Measurements from ENCODE around the gene CHAF1A. TPM values are rescaled to one million over a fixed set of nuclear protein-coding genes. Genes with fewer than 3 reads are reported as not detected.

Gene CHAF1A
- total RNA-seq, 3 donors from 2014 or later = 17.3 to 24.9 (median 18.1) TPM

GRCh38 chr19:4487572-4487971 is 85.1 kb downstream of the CHAF1A start:
- peaks cover 4% of the 10 kb centered on the region for H3K36me3 ChIP-seq (ENCODE audit: low read depth)
- no peaks in the 10 kb centered on the region for H3K4me1 ChIP-seq (ENCODE audit: low read depth)
- DNase-seq (no peak), ATAC-seq (no peak)
- no peak for TF ChIP-seq CTCF (IDR thresholded peaks at IDR 0.05)
- no peak overlapping the region for H3K4me3 ChIP-seq
- H3K9me3 ChIP-seq = no peaks in the 10 kb centered on the region
- intact Hi-C loops (cut with DNase I, micrococcal nuclease) = no loop called here

- Histone ChIP-seq H3K4me1 (ENCODE audit: low read depth) (no peaks in the 10 kb centered on the region), H3K4me3 (no peak overlapping the region), H3K36me3 (ENCODE audit: low read depth) (peaks cover 4% of the 10 kb centered on the region), H3K9me3 (no peaks in the 10 kb centered on the region)
- DNase-seq (no peak), ATAC-seq (no peak)
- intact Hi-C loops (cut with DNase I, micrococcal nuclease) = no loop called here
- no peak for TF ChIP-seq CTCF (IDR thresholded peaks at IDR 0.05)
Measured at GRCh38 chr19:4488496-4488895, 86.1 kb downstream of the CHAF1A start.

GRCh38 chr19:4491446-4491845 is 89.0 kb downstream of the CHAF1A start:
- Histone ChIP-seq H3K36me3 (ENCODE audit: low read depth) (peaks cover 19% of the 10 kb centered on the region), H3K4me3 (no peak overlapping the region), H3K9me3 (no peaks in the 10 kb centered on the region), H3K4me1 (ENCODE audit: low read depth) (no peaks in the 10 kb centered on the region)
- no peak for TF ChIP-seq CTCF (IDR thresholded peaks at IDR 0.05)
- intact Hi-C loops (cut with DNase I, micrococcal nuclease) = no loop called here
- DNase-seq (no peak), ATAC-seq (no peak)

- no peak for TF ChIP-seq CTCF (IDR thresholded peaks at IDR 0.05)
- H3K9me3 ChIP-seq = no peaks in the 10 kb centered on the region
- H3K4me1 ChIP-seq (ENCODE audit: low read depth) = no peaks in the 10 kb centered on the region
- no peak for ATAC-seq
- DNase-seq = no peak
- H3K4me3 ChIP-seq = no peak overlapping the region
- intact Hi-C loops (cut with DNase I, micrococcal nuclease) = no loop called here
- H3K36me3 ChIP-seq (ENCODE audit: low read depth) = peaks cover 19% of the 10 kb centered on the region
Measured at GRCh38 chr19:4492337-4493103, 90.1 kb downstream of the CHAF1A start.

Small RNAs within 50 kb of the gene (microRNA-seq; reads per million reads assigned to microRNA genes)
- 0.93 reads per million for gene MIR4746

Other genes with a start within 250 kb of the CHAF1A start
- gene CREB3L3, start 249.0 kb upstream of the CHAF1A start, total RNA-seq = 1 to 10 TPM; 2.4 to 5.1 (median 3.4) TPM
- 100 to 1,000 TPM in 2 of 3 donors, 10 to 100 TPM in 1; 60.9 to 138 (median 118) TPM for gene SIRT6, start 220.1 kb upstream of the CHAF1A start, total RNA-seq
- gene ANKRD24, start 220.0 kb upstream of the CHAF1A start, total RNA-seq = 1 to 10 TPM in 2 of 3 donors, under 1 TPM in 1; 0.95 to 2.7 (median 1.3) TPM
- 1 to 10 TPM; 1.1 to 5.4 (median 3.6) TPM for gene EBI3, start 173.1 kb upstream of the CHAF1A start, total RNA-seq
- gene YJU2, start 155.6 kb upstream of the CHAF1A start, total RNA-seq = 10 to 100 TPM; 16.7 to 22.2 (median 20.0) TPM
- 10 to 100 TPM in 2 of 3 donors, 1 to 10 TPM in 1; 4.6 to 27.8 (median 21.0) TPM for gene SHD, start 123.4 kb upstream of the CHAF1A start, total RNA-seq
- 1 to 10 TPM in 2 of 3 donors, under 1 TPM in 1; 0.46 to 1.3 (median 1.2) TPM for gene TMIGD2, start 100.3 kb upstream of the CHAF1A start, total RNA-seq
- gene FSD1, start 98.0 kb upstream of the CHAF1A start, total RNA-seq = 1 to 10 TPM in 1 of 3 donors, under 1 TPM in 2; 0.64 to 2.0 (median 0.84) TPM
- gene STAP2, start 63.8 kb upstream of the CHAF1A start, total RNA-seq = 100 to 1,000 TPM in 2 of 3 donors, 10 to 100 TPM in 1; 91.4 to 330 (median 183) TPM
- 10 to 100 TPM; 43.8 to 82.8 (median 49.0) TPM for gene MPND, start 59.1 kb upstream of the CHAF1A start, total RNA-seq
- 10 to 100 TPM; 31.7 to 54.9 (median 47.5) TPM for gene SH3GL1, start 2.1 kb upstream of the CHAF1A start, total RNA-seq
- gene UBXN6, start 55.2 kb downstream of the CHAF1A start, total RNA-seq = 100 to 1,000 TPM in 1 of 3 donors, 10 to 100 TPM in 2; 79.1 to 104 (median 96.3) TPM
- 10 to 100 TPM; 35.6 to 49.2 (median 39.0) TPM for gene HDGFL2, start 69.7 kb downstream of the CHAF1A start, total RNA-seq
- gene PLIN4, start 115.8 kb downstream of the CHAF1A start, total RNA-seq = 10 to 100 TPM in 1 of 3 donors, 1 to 10 TPM in 2; 2.8 to 90.0 (median 3.4) TPM
- gene PLIN5, start 132.6 kb downstream of the CHAF1A start, total RNA-seq = 1 to 10 TPM; 3.2 to 6.7 (median 4.5) TPM
- gene LRG1, start 137.4 kb downstream of the CHAF1A start, total RNA-seq = 10 to 100 TPM in 2 of 3 donors, 1 to 10 TPM in 1; 7.9 to 25.0 (median 22.8) TPM
- gene SEMA6B, start 157.0 kb downstream of the CHAF1A start, total RNA-seq = 1 to 10 TPM; 2.5 to 8.4 (median 5.9) TPM
- 10 to 100 TPM in 2 of 3 donors, 1 to 10 TPM in 1; 5.1 to 47.6 (median 10.7) TPM for gene TNFAIP8L1, start 236.9 kb downstream of the CHAF1A start, total RNA-seq

All from mucosa of descending colon (tissue), 3 donors.